Bone marrow (tissue), 2 donors: Measurements from ENCODE around the gene SPPL2B.
A peak's percentile ranks its signal among the peaks of the same experiment; 100 is the strongest.

Experiments used
- DNase-seq, 2 donors: peaks; one replicate each; lab custom pipeline; 2025; lab: John Stamatoyannopoulos, UW

SPPL2B gene

DNA sequence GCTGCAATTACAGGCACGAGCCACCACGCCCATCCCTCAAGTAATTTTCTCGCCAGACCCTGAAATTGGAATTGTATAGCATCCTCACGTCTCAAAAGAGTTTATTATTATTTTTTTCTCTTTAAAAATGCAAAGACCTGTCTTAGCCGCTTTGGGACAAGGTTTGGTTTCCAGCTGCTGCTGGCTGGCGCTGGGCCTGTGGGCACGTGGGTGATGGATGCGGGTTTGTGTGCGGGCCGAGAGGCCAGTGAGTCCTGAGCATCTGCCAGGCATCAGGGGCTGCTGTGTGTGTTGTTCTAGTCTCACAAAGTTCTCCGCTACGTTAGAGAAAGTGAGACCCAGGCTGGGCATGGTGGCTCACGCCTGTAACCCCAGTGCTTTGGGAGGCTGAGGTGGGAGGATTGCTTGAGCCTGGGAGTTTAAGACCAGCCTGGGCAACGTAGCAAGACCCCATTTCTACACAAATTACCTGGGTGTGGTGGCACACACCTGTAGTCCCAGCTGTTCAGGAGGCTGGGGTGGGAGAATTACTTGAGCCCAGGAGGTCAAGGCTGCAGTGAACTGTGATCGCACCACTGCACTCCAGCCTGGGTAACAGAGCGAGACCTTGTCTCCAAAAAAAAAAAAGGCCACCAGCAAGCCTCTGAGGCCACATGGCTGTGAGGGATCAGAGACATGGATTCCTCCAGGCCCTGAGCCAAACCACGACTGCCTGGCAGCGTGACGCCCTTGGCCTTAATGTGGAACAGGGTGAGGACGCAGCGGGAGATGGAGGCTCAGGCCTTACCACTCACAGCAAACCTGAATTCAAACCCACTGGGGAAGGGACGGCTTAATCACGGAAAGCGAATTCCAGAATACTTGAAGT lies 26.9 kb downstream of the SPPL2B start:
- DNase-seq = no peak

GRCh38 chr19:2356036-2356646 lies 27.7 kb downstream of the SPPL2B start:
- DNase-seq = no peak

DNA sequence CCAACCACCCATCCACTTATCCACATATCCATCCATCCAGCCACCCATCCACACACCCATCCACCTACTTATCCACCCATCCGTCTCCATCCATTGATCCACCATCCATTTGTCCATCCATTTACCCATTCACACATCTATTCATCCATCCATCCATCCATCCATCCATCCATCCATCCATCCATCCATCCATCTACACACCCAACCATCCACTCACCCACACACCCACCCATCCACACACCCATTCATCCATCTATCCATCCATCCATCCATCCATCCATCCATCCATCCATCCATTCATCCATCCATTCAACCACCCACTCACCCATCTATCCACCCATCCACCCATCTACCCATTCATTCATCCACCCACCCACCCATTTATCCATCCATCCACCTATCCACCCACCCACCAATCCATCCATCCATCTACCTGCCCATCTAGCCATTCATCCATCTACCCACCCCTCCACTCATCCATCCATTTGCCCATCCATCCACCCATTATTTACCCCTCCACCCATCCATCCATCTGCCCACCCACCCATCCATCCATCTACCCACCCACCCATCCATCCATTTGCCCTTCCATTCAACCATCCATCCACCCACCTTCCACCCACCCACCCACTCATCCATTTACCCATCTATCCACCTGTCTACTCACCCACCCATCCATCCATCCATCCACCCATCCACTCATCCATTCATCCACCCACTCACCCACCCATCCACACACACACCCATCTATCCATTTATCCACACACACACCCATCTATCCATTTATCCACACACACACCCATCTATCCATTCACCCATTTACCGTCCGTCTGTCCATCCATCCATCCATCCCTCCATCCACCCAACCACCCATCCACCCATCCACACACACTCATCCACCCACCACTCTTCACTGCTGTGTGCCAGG lies 29.1 kb downstream of the SPPL2B start:
- no peak for DNase-seq

- DNase-seq = no peak
Observed at GRCh38 chr19:2358548-2359173, 30.2 kb downstream of the SPPL2B start.

GRCh38 chr19:2359992-2360685 lies 31.7 kb downstream of the SPPL2B start, which contains the start of gene TMPRSS9:
Gene TMPRSS9, plus strand, starts transcription at chr19:2360265. Its CDS starts 29,521 bp downstream, at chr19:2389786.
- no peak for DNase-seq

GRCh38 chr19:2360833-2361232 lies 32.3 kb downstream of the SPPL2B start:
- no peak for DNase-seq

DNA sequence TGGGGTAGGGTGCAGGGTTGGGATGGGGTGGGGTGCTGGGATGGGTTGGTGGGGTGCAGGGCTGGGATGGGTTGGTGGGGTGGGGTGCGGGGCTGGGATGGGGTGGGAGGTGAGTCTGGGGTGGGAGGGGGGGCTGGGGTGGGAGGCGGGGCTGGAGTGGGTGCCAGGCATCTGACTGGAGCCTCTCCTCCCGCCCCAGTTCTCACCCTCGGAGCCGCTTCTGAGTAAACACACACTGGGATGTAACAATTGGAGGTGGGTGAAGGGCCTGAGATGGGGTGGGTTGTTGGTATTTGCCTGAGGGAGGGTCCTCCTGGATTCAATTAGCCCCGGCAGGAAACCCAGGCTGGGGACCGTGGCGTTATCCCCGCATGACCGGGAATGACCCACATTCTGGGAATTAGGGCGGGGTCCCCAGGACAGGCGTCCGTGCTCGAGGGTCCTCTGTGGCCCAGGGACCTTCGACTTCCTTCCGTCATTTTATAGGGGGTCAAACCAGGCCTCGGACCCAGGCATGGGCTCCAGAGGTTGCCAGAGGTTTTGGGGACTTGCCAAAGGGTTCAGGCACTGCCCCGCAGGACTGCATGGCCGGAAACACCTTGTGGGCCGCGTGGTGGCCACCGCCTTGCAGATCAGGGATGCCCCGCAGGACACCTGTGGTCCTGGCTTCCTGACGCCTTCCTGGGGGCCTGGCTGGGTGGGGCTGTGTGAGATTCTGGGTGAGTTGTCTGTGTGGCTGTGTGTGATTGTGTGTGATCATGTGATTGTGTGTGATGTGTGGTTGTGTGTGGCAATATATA lies 33.0 kb downstream of the SPPL2B start:
- DNase-seq = no peak

DNA sequence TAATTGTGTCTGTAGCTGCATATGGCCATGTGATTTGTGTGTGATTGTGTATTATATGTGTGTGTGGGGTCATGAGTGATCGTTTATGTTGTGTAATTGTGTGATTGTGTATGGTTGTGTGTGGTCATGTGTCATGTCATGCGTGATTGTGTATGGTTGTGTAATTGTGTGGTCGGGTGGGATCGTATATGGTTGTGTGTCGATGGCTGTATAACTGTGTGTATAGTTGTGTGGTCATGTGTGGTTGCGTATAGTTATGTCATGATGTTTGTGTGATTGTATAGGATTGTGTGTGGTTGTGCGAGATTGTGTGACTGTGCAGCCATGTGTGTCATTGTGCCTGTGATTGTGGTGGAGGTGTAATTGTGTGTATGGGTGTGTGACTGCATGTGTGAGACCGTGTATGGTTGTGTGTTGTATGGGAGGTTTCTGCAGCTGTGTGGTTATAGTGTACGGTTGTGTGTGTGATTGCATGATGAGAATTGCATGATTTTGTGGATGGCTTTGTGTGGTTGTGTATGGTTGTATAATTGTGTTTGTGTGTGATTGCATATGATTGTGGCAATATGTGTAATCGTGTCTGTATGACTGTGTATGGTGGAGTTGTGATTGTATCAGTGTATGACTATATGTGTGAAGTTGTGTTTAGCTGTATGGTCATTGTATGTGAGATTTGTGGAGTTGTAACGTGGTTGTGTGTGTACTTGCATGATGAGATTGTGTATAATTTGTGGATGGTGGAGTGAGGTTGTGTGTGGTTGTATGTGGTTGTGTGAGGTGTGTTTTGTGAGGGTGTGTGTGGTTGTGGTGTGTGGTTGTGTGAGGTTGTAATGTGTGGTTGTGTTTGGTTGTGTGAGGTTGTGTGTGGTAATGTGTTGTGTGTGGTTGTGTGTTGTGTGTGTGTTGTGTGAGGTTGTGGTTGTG lies 33.8 kb downstream of the SPPL2B start:
- DNase-seq = no peak

GRCh38 chr19:2362970-2363300 lies 34.5 kb downstream of the SPPL2B start:
- no peak for DNase-seq

DNA sequence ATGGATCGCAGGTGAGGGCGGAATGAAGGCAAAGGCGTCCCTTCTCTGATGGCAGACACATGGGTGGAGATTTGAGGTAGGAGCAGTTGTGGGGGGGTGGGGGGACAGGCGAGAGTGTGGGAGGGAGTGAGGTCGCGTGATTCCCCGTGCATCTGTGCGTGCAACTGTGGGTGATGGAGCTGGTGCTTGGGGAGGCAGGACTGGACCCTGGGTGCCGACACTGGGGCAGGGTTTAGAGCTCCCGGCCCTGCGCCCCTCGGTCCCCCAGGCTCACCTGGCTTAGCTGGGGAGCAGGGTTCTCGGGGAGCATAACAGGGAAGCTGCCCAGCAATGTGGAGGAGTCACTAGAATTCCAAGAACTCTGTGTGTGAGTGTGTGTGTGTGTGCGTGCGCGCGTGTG lies 34.9 kb downstream of the SPPL2B start:
- DNase-seq = no peak

- peak in 1 of 2 donors; percentile 48 for DNase-seq
Observed at GRCh38 chr19:2365201-2365970, 36.9 kb downstream of the SPPL2B start.

- peak; percentile 10 to 50 for DNase-seq
Observed at GRCh38 chr19:2371656-2372055, 43.2 kb downstream of the SPPL2B start.

GRCh38 chr19:2372076-2372612 lies 43.7 kb downstream of the SPPL2B start:
- no peak for DNase-seq

GRCh38 chr19:2374808-2375207 lies 46.3 kb downstream of the SPPL2B start:
- no peak for DNase-seq

DNA sequence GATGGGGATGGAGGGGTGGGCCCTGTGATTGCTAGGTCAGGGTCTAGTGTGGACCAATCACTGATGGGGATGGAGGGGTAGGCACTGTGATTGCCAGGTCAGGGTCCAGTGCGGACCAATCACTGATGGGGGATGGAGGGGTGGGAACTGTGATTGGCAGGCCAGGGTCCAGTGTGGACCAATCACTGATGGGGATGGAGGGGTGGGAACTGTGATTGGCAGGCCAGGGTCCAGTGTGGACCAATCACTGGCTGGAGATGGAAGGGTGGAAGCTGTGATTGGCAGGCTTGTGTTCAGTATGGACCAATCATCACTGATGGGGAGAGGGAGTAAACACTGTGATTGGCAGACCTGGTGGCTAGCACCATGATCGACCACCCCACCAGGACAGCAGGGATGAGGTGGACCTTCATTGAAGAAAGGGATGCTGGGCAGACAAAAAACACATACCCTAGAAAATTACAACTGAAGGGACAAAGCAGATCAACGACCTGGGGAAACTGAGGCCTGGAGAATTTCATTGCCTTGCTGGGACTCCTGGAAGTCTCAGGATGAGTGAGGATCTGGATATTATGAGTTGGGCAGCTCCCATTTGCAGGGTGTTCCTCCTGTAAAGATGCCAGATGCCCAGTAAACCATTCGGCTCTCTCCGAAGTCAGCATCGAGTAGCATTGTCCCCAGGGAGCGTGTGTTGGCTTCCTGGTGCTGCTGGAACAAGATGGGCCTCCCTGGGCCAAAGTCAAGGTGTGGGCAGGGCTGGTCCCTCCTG lies 47.1 kb downstream of the SPPL2B start:
- DNase-seq = no peak

- no peak for DNase-seq
Observed at GRCh38 chr19:2376784-2377519, 48.5 kb downstream of the SPPL2B start.

GRCh38 chr19:2380567-2380966 lies 52.1 kb downstream of the SPPL2B start:
- DNase-seq = no peak
